NAMALWA (cell line): Measurements from ENCODE around the gene TAF1B.
A peak's percentile ranks its signal among the peaks of the same experiment; 100 is the strongest.

Experiments used
- DNase-seq: peaks from one replicate; pipeline ENCODE4 v3.0.0-alpha.2; 2015; ENCODE audit warnings: low spot score

The TAF1B gene

GRCh38 chr2:9808334-9809063 is 34.8 kb upstream of the TAF1B start:
- no peak for DNase-seq

- no peak for DNase-seq
Measured at GRCh38 chr2:9809064-9809356, 34.3 kb upstream of the TAF1B start.

- DNase-seq, result no peak
Measured at GRCh38 chr2:9809448-9810088, 33.7 kb upstream of the TAF1B start.

- DNase-seq, result no peak
Measured at GRCh38 chr2:9811216-9811615, 32.1 kb upstream of the TAF1B start.

GRCh38 chr2:9811679-9812511 is 31.4 kb upstream of the TAF1B start:
- DNase-seq, result no peak

- DNase-seq, result no peak
Measured at GRCh38 chr2:9812945-9813311, 30.3 kb upstream of the TAF1B start.

GRCh38 chr2:9813312-9814128 is 29.8 kb upstream of the TAF1B start:
- peak; percentile 74 for DNase-seq

- no peak for DNase-seq
Measured at GRCh38 chr2:9814129-9814868, 29.0 kb upstream of the TAF1B start.

- no peak for DNase-seq
Measured at GRCh38 chr2:9815076-9815475, 28.2 kb upstream of the TAF1B start.

GRCh38 chr2:9815844-9816279 is 27.4 kb upstream of the TAF1B start:
- DNase-seq, result no peak

- DNase-seq, result no peak
Measured at GRCh38 chr2:9818097-9818496, 25.2 kb upstream of the TAF1B start.

GRCh38 chr2:9819551-9819950 is 23.7 kb upstream of the TAF1B start:
- DNase-seq, result no peak

GRCh38 chr2:9820020-9820973 is 23.0 kb upstream of the TAF1B start:
- DNase-seq, result no peak

- no peak for DNase-seq
Measured at GRCh38 chr2:9821805-9822445, 21.3 kb upstream of the TAF1B start.

- no peak for DNase-seq
Measured at GRCh38 chr2:9824441-9824840, 18.8 kb upstream of the TAF1B start.

GRCh38 chr2:9824956-9825720 is 18.1 kb upstream of the TAF1B start:
- no peak for DNase-seq

GRCh38 chr2:9826208-9826607 is 17.1 kb upstream of the TAF1B start:
- no peak for DNase-seq

GRCh38 chr2:9830685-9831410 is 12.4 kb upstream of the TAF1B start:
- DNase-seq, result no peak
